ENCODE data around the gene LAMC3.

The LAMC3 gene

GRCh38 chr9:130980526-130980925 lies 28.4 kb upstream of the LAMC3 start:
- peaks cover 0 to 46% of the 10 kb centered on the region in 2 donors for H3K27me3 ChIP-seq
- H3K4me1 ChIP-seq = no peaks in the 10 kb centered on the region
- TF ChIP-seq CTCF (IDR thresholded peaks at IDR 0.05) = no peak
- DNase-seq = no peak
- no peak overlapping the region for H3K4me3 ChIP-seq
- no peaks in the 10 kb centered on the region for H3K9me3 ChIP-seq
- no peak overlapping the region for H3K27ac ChIP-seq
- H3K36me3 ChIP-seq = no peaks in the 10 kb centered on the region
- intact Hi-C loops (cut with DNase I; ENCODE audit: low total_unique reads) = no loop called here

GRCh38 chr9:130981002-130981755 lies 27.8 kb upstream of the LAMC3 start:
- TF ChIP-seq CTCF (IDR thresholded peaks at IDR 0.05) = no peak
- H3K27me3 ChIP-seq = peaks cover 0 to 52% of the 10 kb centered on the region in 2 donors
- H3K4me3 ChIP-seq = no peak overlapping the region
- no peaks in the 10 kb centered on the region for H3K9me3 ChIP-seq
- H3K36me3 ChIP-seq = no peaks in the 10 kb centered on the region
- no peak overlapping the region for H3K27ac ChIP-seq
- no peak for DNase-seq
- intact Hi-C loops (cut with DNase I; ENCODE audit: low total_unique reads) = no loop called here
- H3K4me1 ChIP-seq = no peaks in the 10 kb centered on the region

GRCh38 chr9:130981756-130982137 lies 27.2 kb upstream of the LAMC3 start:
- Histone ChIP-seq H3K4me3 (no peak overlapping the region), H3K27ac (no peak overlapping the region), H3K36me3 (no peaks in the 10 kb centered on the region), H3K4me1 (no peaks in the 10 kb centered on the region), H3K9me3 (no peaks in the 10 kb centered on the region), H3K27me3 (peaks cover 0 to 54% of the 10 kb centered on the region in 2 donors)
- no peak for DNase-seq
- TF ChIP-seq CTCF (IDR thresholded peaks at IDR 0.05) = no peak
- intact Hi-C loops (cut with DNase I; ENCODE audit: low total_unique reads) = no loop called here

- no peak for DNase-seq
- H3K4me1 ChIP-seq = no peaks in the 10 kb centered on the region
- peaks cover 0 to 52% of the 10 kb centered on the region in 2 donors for H3K27me3 ChIP-seq
- intact Hi-C loops (cut with DNase I; ENCODE audit: low total_unique reads) = no loop called here
- TF ChIP-seq CTCF (IDR thresholded peaks at IDR 0.05) = no peak
- no peak overlapping the region for H3K4me3 ChIP-seq
- no peaks in the 10 kb centered on the region for H3K9me3 ChIP-seq
- H3K36me3 ChIP-seq = no peaks in the 10 kb centered on the region
- no peak overlapping the region for H3K27ac ChIP-seq
Measured at GRCh38 chr9:130982636-130983358, 26.2 kb upstream of the LAMC3 start.

GRCh38 chr9:130983359-130983670 lies 25.7 kb upstream of the LAMC3 start:
- no peak for TF ChIP-seq CTCF (IDR thresholded peaks at IDR 0.05)
- H3K9me3 ChIP-seq = no peaks in the 10 kb centered on the region
- no peaks in the 10 kb centered on the region for H3K36me3 ChIP-seq
- DNase-seq = no peak
- H3K27ac ChIP-seq = no peak overlapping the region
- H3K4me1 ChIP-seq = no peaks in the 10 kb centered on the region
- intact Hi-C loops (cut with DNase I; ENCODE audit: low total_unique reads) = no loop called here
- no peak overlapping the region for H3K4me3 ChIP-seq
- peaks cover 0 to 52% of the 10 kb centered on the region in 2 donors for H3K27me3 ChIP-seq

All from tibial artery (tissue), 4 donors.